Memory B cell (primary cell): ENCODE measurements around the gene SLC22A2.

Experiments
- ATAC-seq: fragments of 150-1000 bp; cut with Tn5 transposase; 2 replicates; pipeline ENCODE4 v1.10.0; 2021; ENCODE audit warnings: low read depth, mild to moderate bottlenecking, moderate library complexity
- DNase-seq, 2 donors: peaks; one replicate each; pipeline ENCODE4 v3.0.0; 2022; ENCODE audit warnings: low spot score in 2 of 2
- H3K27ac Mint-ChIP-seq: one replicate; pipeline ENCODE4 v1.8.0; 2022; ENCODE audit warnings: mild to moderate bottlenecking, moderate library complexity, mixed read lengths
- H3K27me3 Mint-ChIP-seq: one replicate; pipeline ENCODE4 v1.8.0; 2022; ENCODE audit warnings: mixed read lengths
- H3K36me3 Mint-ChIP-seq: one replicate; pipeline ENCODE4 v1.8.0; 2022; ENCODE audit warnings: mild to moderate bottlenecking, mixed read lengths
- H3K4me1 Mint-ChIP-seq: one replicate; pipeline ENCODE4 v1.8.0; 2022; ENCODE audit warnings: mixed read lengths
- H3K4me3 Mint-ChIP-seq: one replicate; pipeline ENCODE4 v1.8.0; 2022; ENCODE audit warnings: mild to moderate bottlenecking, moderate library complexity, mixed read lengths
- H3K9me3 Mint-ChIP-seq: one replicate; pipeline ENCODE4 v1.8.0; 2022; ENCODE audit warnings: mixed read lengths

The SLC22A2 gene

DNA sequence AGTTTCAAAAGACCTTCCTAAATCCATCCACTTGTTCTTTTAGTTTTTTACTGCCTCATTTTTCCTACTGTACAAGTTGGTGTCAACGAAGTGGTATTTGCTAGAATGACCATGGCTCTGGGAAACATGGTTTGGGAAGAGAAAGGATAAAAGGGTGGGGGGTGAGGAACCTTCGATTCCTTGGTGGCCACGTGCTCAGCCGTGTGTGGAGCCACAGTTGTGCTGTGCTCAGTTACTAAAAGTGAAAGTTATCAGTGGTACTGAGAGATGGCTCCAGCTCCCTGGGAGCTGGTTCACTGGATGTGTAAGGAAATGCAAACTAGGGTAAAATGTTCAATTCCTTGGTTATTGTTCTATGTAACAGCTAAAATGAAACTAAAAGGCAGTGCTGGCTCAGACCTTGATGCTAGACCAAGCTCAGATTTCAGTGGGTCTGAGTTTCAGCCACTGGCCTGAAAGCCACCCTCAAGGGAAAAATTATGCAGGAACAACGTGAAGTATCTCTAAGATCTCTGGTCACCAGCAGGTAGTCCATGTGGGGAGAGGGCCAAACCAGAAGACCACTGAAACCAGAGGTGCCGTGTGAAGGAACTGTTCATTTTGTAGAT is 7.4 kb upstream of the SLC22A2 start:
- Mint-ChIP-seq H3K27ac (no peak overlapping the region), H3K4me1 (peaks cover 8% of the 10 kb centered on the region), H3K36me3 (no peaks in the 10 kb centered on the region), H3K27me3 (peaks cover 5% of the 10 kb centered on the region), H3K4me3 (no peak overlapping the region), H3K9me3 (no peaks in the 10 kb centered on the region)
- no peak for ATAC-seq
- no peak for DNase-seq

DNA sequence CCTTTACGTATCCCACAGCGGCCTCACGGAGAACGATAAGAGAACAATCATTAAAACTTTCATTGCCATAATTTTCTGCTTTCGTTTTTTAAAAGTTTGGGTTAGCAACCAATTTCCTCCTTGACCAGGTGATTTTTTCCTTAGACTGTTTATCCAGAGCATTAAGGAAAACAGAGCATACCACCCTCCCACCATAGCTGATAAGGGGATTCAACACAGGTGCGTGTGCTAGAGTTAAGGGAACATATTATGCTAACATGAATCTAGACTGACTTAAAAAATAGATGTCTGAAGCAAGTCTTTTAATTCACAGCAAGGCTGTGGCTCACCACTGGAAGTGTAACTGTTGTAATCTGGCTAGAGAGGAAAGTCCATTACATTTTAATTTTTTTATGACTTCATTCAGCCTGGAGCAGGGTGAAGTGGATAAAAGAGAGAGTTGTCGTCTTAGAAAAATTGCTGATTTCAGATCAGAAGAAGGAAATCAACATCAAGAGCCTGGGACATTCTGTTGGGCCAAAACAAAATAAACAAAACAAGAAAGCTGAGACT is 5.5 kb upstream of the SLC22A2 start:
- Mint-ChIP-seq H3K36me3 (no peaks in the 10 kb centered on the region), H3K4me1 (peaks cover 8% of the 10 kb centered on the region), H3K4me3 (no peak overlapping the region), H3K9me3 (no peaks in the 10 kb centered on the region), H3K27me3 (peaks cover 7% of the 10 kb centered on the region), H3K27ac (no peak overlapping the region)
- ATAC-seq: no peak
- no peak for DNase-seq

DNA sequence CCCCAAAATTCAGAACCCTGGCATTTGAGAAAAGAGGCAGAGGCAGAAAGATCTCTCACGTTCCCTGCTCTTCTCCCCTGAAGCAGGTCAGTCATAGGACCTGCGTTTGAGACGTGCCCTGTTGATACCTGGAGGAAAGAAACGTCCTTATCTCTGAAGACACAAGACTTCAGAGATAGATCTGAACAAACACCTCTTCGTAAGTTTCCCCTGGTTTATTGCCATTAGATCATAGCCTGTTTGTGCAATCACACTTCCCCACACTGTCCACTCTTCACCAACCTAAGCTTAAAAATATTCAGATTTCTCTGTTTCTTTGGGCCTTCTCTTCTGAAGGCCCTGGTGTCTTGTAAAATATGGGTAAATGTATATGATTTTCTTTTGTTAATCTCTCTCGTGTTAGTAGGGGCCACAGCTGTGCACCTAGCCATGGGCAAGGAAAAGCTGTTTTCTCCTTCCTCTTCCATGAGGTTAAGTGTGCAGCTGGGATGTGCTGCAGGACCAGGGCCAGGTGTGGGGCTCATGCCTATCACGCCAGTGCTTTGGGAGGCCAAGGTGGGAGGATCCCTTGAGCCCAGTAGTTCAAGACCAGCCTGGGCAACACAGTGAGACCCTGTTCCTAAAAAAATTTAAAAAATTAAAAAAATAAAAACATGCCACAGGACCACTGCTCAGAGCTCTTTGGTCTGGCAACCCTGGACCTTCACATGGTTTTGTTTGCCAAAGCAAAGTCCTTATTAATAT is 4.7 kb upstream of the SLC22A2 start:
- Mint-ChIP-seq H3K9me3 (no peaks in the 10 kb centered on the region), H3K27me3 (peaks cover 7% of the 10 kb centered on the region), H3K27ac (no peak overlapping the region), H3K4me1 (peaks cover 8% of the 10 kb centered on the region), H3K36me3 (no peaks in the 10 kb centered on the region), H3K4me3 (no peak overlapping the region)
- ATAC-seq (no peak), DNase-seq (no peak)

DNA sequence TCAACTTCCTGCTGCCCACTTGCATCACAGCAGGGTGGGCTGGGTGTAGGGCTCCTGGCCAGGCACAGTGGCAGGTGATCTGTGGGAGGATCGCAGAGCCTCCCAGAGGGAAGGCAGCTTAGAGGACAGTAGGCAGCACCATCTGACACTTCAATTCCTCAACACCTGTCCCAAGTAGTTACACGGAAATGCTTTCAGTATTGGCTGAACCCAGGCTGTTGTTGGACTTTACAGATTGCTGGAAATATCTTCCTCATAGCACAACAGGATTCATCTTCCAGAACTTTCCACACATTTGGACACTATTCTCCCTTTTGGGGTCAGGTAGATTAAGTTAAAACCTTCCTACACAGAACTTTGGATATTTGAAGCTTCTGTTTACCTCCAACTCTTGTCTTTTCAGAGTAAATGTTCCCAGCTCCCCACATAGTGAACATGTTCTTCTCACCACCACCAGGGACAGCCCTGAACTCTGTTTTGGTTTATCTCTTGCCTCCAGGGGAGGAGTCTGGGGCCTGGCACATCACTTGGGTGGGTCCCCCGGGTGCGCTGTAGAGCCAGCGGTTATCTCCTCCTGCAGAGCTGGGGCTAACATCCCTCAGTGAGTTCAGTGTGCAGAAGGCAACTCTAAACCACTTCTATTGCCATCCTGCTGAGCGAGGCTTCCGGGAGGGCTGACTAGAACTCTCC is 3.5 kb upstream of the SLC22A2 start:
- Mint-ChIP-seq H3K4me1 (peaks cover 8% of the 10 kb centered on the region), H3K27ac (no peak overlapping the region), H3K4me3 (no peak overlapping the region), H3K27me3 (peaks cover 6% of the 10 kb centered on the region), H3K9me3 (no peaks in the 10 kb centered on the region), H3K36me3 (no peaks in the 10 kb centered on the region)
- DNase-seq (no peak), ATAC-seq (no peak)

DNA sequence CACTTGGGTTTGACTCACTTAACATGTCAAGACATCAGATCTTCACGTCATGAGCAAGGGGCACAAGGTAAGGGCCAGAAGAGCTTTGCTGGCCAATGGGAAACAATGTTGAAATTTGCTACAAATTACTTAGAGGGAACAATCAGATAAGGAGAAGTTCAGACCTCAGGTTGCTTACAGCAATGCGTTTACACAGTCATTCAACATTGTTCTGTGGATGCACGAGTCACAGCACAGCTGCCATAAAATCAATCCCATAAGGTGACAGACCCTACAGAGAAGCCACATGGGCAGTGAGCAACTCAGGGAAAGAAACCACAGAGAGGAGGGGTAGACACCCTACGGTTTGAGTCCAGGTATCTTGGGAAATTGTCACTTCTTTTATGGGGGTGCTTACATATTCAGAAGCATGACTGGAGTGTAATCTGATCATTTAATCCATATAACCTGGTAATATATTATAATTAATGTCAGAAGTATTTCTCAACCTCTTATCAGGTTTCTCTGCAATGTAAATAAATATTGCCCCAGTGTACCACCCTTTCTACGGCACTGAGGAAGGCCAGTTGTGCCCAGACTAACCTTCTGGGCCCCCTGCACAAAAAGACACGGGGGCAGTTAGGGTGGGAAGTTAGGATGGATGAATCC is 2.3 kb upstream of the SLC22A2 start:
- no peak for ATAC-seq
- no peak overlapping the region for H3K27ac Mint-ChIP-seq
- H3K27me3 Mint-ChIP-seq: peaks cover 6% of the 10 kb centered on the region
- no peak for DNase-seq
- no peaks in the 10 kb centered on the region for H3K36me3 Mint-ChIP-seq
- H3K4me1 Mint-ChIP-seq: peaks cover 2% of the 10 kb centered on the region
- H3K4me3 Mint-ChIP-seq: no peak overlapping the region
- no peaks in the 10 kb centered on the region for H3K9me3 Mint-ChIP-seq

DNA sequence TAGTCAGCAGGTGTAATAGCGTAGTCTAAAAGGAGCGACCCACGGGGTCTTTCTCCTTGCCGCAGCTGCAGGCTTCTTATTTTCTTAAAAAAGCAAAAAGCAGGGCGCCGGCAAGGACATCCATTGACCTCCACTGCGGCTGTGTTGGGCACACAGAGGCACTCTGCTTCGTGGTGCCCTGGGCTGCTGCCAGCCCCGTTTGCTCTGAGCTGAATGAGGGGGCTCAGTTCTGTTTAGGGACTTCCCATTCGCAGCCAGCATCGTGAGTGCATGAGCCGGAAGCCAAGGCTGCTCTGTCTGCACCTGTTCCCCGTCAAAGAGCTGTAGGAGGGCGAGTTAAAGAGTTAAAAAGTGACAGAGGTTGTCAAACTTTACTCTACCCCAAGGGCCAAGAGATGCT is 1.7 kb upstream of the SLC22A2 start:
- no peaks in the 10 kb centered on the region for H3K36me3 Mint-ChIP-seq
- ATAC-seq (no peak), DNase-seq (no peak)
- no peaks in the 10 kb centered on the region for H3K9me3 Mint-ChIP-seq
- no peak overlapping the region for H3K4me3 Mint-ChIP-seq
- no peak overlapping the region for H3K27ac Mint-ChIP-seq
- peaks cover 6% of the 10 kb centered on the region for H3K27me3 Mint-ChIP-seq
- no peaks in the 10 kb centered on the region for H3K4me1 Mint-ChIP-seq

DNA sequence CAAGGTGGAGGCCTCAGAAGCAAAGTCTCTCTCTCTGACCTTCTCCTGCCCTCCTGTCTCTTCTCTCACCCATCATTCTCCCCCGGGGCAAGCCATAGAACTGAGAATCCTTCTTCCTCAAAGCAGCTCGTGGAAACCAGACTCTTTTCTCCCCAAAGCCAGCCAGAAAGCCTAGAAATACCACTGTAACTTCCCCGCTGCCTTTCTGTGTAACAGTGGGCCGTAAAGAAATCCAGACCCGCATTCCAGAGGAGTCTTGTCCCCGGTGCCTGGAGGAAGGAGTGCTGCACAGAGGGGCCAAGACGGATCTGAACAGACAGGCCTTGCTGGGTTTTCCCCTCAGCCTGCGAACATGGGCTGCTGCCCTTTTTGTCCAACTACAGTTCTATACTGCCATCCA is 977 bp upstream of the SLC22A2 start:
- Mint-ChIP-seq H3K27ac (no peak overlapping the region), H3K4me3 (no peak overlapping the region), H3K4me1 (no peaks in the 10 kb centered on the region), H3K9me3 (no peaks in the 10 kb centered on the region), H3K36me3 (no peaks in the 10 kb centered on the region), H3K27me3 (peaks cover 6% of the 10 kb centered on the region)
- ATAC-seq: no peak
- no peak for DNase-seq

DNA sequence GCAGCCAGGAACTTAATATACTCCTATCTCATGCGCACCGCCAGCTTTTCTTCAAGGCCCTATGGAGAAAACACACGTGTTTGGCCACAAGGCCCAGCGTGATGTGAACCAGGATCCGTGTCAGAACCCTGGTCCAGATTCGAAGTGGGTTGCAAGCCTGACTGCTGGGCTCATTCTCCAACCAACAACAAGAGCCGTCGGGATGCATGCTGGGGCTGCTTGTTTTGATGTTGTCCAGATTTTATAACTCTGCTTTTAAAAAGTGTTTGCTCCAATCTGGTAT is 463 bp upstream of the SLC22A2 start:
- Mint-ChIP-seq H3K4me1 (no peaks in the 10 kb centered on the region), H3K4me3 (no peak overlapping the region), H3K9me3 (no peaks in the 10 kb centered on the region), H3K27me3 (peaks cover 5% of the 10 kb centered on the region), H3K27ac (no peak overlapping the region), H3K36me3 (no peaks in the 10 kb centered on the region)
- DNase-seq (no peak), ATAC-seq (no peak)

DNA sequence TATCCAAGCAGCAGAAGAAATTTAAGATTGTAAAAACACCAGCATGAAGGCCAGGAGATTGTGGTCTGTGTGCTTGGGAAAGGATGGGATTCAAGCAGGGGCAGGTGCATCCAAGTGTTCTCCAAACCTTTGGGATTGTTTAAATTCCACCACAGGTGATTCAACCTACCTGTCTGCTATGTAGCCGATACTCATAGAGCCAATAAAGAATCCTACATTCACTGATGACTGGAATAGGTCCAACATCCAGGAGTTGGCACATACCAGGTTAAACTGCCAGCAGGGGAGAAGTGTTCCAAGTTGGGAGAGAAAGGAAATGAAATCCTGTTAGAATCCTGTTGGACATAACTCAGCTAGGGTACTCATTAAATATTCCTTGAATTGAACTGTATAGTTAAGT is 2.2 kb downstream of the SLC22A2 start:
- Mint-ChIP-seq H3K9me3 (no peaks in the 10 kb centered on the region), H3K4me1 (no peaks in the 10 kb centered on the region), H3K27me3 (peaks cover 2% of the 10 kb centered on the region), H3K4me3 (no peak overlapping the region), H3K27ac (no peak overlapping the region), H3K36me3 (no peaks in the 10 kb centered on the region)
- DNase-seq (no peak), ATAC-seq (no peak)

DNA sequence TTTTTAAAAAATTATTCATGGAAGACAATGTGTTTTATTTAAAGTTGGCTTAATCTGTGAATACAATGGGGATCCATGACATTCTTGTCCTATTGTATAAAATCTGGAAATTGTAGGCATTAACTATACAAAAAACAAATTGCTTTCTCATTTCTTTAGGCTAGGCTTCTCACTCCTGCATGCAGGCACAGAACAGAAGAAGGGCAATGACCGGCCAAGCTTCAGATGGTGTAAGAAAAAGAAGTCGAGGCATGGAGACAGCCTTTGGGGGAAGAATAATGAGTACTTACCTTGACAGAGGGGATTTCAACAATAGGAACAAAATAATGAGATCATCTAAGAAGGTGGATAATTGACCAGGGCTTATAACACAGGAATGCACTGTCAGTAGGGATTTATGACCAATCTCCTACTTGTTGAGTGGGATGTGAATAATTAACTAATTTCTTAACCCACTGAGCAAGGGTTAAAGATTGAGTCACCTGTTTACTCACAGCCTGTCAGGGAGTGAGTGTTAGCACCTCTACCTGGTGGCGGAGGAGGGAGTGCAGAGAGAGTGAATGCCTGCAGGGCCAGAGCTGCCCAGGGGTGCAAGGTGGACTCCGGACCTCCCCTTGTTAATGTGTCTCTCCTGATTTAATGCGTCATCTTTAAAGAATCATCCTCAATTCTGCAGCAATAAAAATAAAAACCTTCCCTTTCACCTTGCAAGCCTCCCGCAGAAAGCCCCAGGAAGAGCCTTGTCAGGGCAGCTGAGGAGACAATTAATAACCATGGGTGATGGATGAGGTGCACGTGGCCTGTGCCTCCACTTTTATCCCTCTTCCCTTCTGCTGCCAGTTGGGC is 3.9 kb downstream of the SLC22A2 start:
- no peak overlapping the region for H3K4me3 Mint-ChIP-seq
- no peak for ATAC-seq
- H3K27ac Mint-ChIP-seq: no peak overlapping the region
- peaks cover 2% of the 10 kb centered on the region for H3K27me3 Mint-ChIP-seq
- DNase-seq: no peak
- H3K4me1 Mint-ChIP-seq: no peaks in the 10 kb centered on the region
- H3K36me3 Mint-ChIP-seq: no peaks in the 10 kb centered on the region
- no peaks in the 10 kb centered on the region for H3K9me3 Mint-ChIP-seq

DNA sequence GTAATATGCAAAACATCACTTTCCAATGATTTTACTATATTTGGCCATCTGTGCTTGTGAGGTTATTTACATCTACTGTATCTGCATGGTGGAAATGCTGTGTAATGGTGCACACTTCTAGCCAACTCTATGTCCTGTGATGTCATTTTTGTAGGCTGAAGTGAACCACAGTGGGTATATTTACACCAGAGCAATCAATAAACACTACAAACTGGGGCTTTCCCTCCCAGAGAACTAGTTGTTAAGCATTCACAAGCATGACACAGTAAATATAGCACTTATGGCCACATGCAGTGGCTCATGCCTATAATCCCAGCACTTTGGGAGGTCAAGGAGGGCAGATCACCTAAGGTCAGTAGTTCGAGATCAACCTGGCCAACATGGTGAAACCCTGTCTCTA is 4.9 kb downstream of the SLC22A2 start:
- ATAC-seq: no peak
- Mint-ChIP-seq H3K4me3 (no peak overlapping the region), H3K4me1 (no peaks in the 10 kb centered on the region), H3K36me3 (no peaks in the 10 kb centered on the region), H3K9me3 (no peaks in the 10 kb centered on the region), H3K27ac (no peak overlapping the region), H3K27me3 (no peaks in the 10 kb centered on the region)
- no peak for DNase-seq

DNA sequence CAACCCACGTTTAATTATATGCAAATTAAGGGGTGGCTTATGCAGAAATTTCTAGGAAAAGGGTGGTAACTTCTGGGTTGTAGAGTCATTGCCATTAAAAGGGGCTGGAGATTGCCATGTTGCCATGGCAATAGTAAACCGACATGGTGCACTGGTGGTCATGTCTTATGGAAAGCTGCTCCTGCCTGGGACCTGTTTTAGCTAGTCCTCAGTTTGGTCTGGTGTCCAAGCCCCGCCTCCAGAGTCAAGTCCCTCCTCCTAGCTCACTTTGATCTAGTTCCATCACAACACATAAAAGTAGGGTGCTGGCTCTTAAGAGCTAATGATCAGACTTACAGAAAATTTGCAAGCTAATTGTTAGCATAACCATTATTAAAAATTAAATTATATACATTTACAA is 5.3 kb downstream of the SLC22A2 start:
- no peak for DNase-seq
- ATAC-seq: no peak
- H3K36me3 Mint-ChIP-seq: no peaks in the 10 kb centered on the region
- H3K27ac Mint-ChIP-seq: no peak overlapping the region
- no peaks in the 10 kb centered on the region for H3K9me3 Mint-ChIP-seq
- H3K4me3 Mint-ChIP-seq: no peak overlapping the region
- no peaks in the 10 kb centered on the region for H3K4me1 Mint-ChIP-seq
- no peaks in the 10 kb centered on the region for H3K27me3 Mint-ChIP-seq

DNA sequence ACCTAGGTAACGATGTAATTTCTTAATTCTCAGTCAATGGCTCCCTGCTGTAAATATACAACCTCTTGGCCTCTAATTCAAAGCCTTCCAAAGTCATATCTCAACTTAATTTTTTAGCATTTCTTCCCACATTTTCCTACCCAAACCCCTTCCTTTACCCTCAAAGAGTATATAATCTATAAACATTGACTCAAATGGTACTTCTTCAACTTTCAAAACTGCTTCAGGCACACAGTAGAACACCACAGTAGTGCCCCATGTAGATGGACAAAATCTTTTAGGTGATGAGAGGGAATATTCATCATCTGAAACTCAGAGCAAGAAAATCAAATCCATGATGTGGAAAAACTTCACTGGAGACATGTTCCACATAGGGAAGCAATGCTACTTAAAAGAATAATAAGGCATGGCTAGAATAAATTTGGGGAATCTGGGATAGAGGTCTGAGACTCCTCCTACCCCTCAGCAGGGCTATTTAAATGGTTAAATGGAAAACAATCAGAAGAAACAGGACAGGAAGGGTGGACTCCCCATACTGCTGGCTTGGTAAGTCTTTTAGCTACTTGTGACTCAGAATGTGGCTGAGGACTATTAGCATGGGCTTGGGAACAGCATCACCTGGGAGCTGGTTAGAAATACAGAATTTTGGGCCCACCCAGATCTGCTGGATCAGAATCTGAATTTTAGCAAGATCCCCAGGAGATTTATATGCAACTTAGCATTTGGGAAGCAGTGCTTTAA is 6.4 kb downstream of the SLC22A2 start:
- H3K4me3 Mint-ChIP-seq: no peak overlapping the region
- no peaks in the 10 kb centered on the region for H3K9me3 Mint-ChIP-seq
- ATAC-seq: no peak
- H3K4me1 Mint-ChIP-seq: no peaks in the 10 kb centered on the region
- no peaks in the 10 kb centered on the region for H3K36me3 Mint-ChIP-seq
- no peak for DNase-seq
- H3K27ac Mint-ChIP-seq: no peak overlapping the region
- no peaks in the 10 kb centered on the region for H3K27me3 Mint-ChIP-seq
